CD4-positive, alpha-beta memory T cell (primary cell): ENCODE measurements around the gene MKRN2. TPM values are rescaled to one million over a fixed set of nuclear protein-coding genes. Genes with fewer than 3 reads are reported as not detected.
"Not testable (repeated sequence)": the region's sequence is repeated elsewhere in the genome, so short reads cannot be mapped to it uniquely, and the experiment has no call there.

Experiments
- CTCF ChIA-PET: fragments of 350-600 bp; sonication (Branson Sonifier 250); formaldehyde crosslinking; loops from one replicate; lab custom pipeline; 2021; ENCODE audit warnings: inconsistent platforms; ENCODE audit not compliant: partially characterized antibody; lab: Charles Lee
- POLR2A ChIA-PET: fragments of 350-600 bp; sonication (Branson Sonifier 250); formaldehyde crosslinking; loops from one replicate; lab custom pipeline; 2021; ENCODE audit not compliant: partially characterized antibody; lab: Charles Lee
- DNase-seq, 5 donors: peaks; one replicate each; pipeline versions ENCODE4 v3.0.0 to v3.0.0-alpha.2; 2020 to 2022; ENCODE audit warnings: mixed read lengths in 1 of 5
- H3K27ac ChIP-seq: one replicate; pipeline ENCODE4 v1.7.0; 2013; ENCODE audit warnings: low read depth, low read length
- H3K27me3 ChIP-seq: 2 replicates; pipeline ENCODE4 v1.7.0; 2013; ENCODE audit warnings: mild to moderate bottlenecking, low read length, moderate library complexity; ENCODE audit not compliant: insufficient read depth
- H3K36me3 ChIP-seq: 2 replicates; pipeline ENCODE4 v1.7.0; 2013; ENCODE audit warnings: mild to moderate bottlenecking, low read length, moderate library complexity; ENCODE audit not compliant: insufficient read depth
- H3K4me1 ChIP-seq: 2 replicates; pipeline ENCODE4 v1.7.0; 2013; ENCODE audit warnings: mild to moderate bottlenecking, low read length, moderate library complexity; ENCODE audit not compliant: insufficient read depth
- H3K4me3 ChIP-seq, 2 donors: one replicate each; pipeline ENCODE4 v1.7.0; 2013; ENCODE audit warnings: low read length in 2 of 2, mild to moderate bottlenecking in 1 of 2
- H3K9me3 ChIP-seq, 2 donors: one replicate each; pipeline ENCODE4 v1.7.0; 2013; ENCODE audit warnings: low read length in 2 of 2, control low read depth in 1 of 2; ENCODE audit not compliant: control insufficient read depth in 1 of 2
- H3K27ac Mint-ChIP-seq, 7 donors: one replicate each; pipeline ENCODE4 v1.8.0; 2020 to 2021; ENCODE audit warnings: mixed read lengths in 7 of 7, mild to moderate bottlenecking in 6 of 7, inconsistent platforms in 3 of 7, moderate library complexity in 3 of 7
- H3K27me3 Mint-ChIP-seq, 2 donors: one replicate each; pipeline ENCODE4 v1.8.0; 2020 to 2021; ENCODE audit warnings: mixed read lengths in 2 of 2
- H3K36me3 Mint-ChIP-seq, 2 donors: one replicate each; pipeline ENCODE4 v1.8.0; 2020 to 2021; ENCODE audit warnings: mixed read lengths in 2 of 2, inconsistent platforms in 1 of 2, mild to moderate bottlenecking in 1 of 2
- H3K4me1 Mint-ChIP-seq, 4 donors: one replicate each; pipeline ENCODE4 v1.8.0; 2020 to 2021; ENCODE audit warnings: mixed read lengths in 4 of 4, mild to moderate bottlenecking in 1 of 4
- H3K4me3 Mint-ChIP-seq, 8 donors: one replicate each; pipeline ENCODE4 v1.8.0; 2020 to 2021; ENCODE audit warnings: mixed read lengths in 8 of 8, mild to moderate bottlenecking in 7 of 8, moderate library complexity in 6 of 8, inconsistent platforms in 3 of 8
- H3K9me3 Mint-ChIP-seq, 8 donors: one replicate each; pipeline ENCODE4 v1.8.0; 2020 to 2021; ENCODE audit warnings: mixed read lengths in 8 of 8, mild to moderate bottlenecking in 5 of 8, inconsistent platforms in 3 of 8, moderate library complexity in 1 of 8
- intact Hi-C: fragments of 100-400 bp; cut with micrococcal nuclease; formaldehyde crosslinking; loops from one replicate; pipeline ENCODE4 v1.15.1; 2023
- polyA plus RNA-seq, 2 donors: library from polyadenylated mRNA; unstranded; fragments of 300-500 nt; fragmentation: Illumina TruSeq; gene quantifications; one replicate each; pipeline ENCODE4 v1.2.3, GENCODE V29; 2021
- total RNA-seq, 2 experiments: library from RNA; stranded (reverse); gene quantifications; one replicate each; pipeline ENCODE4 v1.2.3, GENCODE V29; 2021

Gene MKRN2
- total and polyA plus RNA-seq, 4 experiments from 2014 or later = 31.7 to 60.3 (median 37.5) TPM

DNA sequence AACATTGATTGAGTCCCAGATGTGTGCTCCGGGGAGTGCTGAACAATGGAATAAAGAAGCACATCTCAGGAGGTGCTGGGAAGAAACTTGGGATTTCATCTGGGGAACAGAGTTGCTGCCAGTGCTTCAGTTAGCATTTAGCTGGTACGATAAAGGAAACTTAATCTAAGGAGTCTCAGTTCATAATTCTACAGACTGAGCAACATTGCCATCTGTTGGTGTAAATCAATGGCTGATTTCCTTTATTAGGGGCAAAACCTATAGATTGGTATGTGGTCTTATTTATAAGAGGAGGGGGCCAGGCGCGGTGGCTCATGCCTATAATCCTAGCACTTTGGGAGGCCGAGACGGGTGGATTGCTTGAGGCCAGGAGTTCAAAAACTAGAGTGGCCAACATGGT lies 20.5 kb upstream of the MKRN2 start:
- H3K27me3 Mint-ChIP-seq = no peaks in the 10 kb centered on the region
- peak overlapping the region in 1 of 7 donors; percentile 7 for H3K27ac Mint-ChIP-seq
- H3K4me1 ChIP-seq = no peaks in the 10 kb centered on the region
- H3K27ac ChIP-seq = no peak overlapping the region
- ChIA-PET POLR2A (interaction anchor here (1.0 kb wide), 1 partner anchor 52 kb away, joined by 3 read pairs; the partner anchor contains the start of gene TSEN2), CTCF (interaction anchor here (1.0 kb wide), 1 partner anchor 57 kb away, joined by 3 read pairs; no protein-coding TSS in a partner anchor)
- no peak for DNase-seq
- H3K27me3 ChIP-seq = no peaks in the 10 kb centered on the region
- H3K36me3 Mint-ChIP-seq = peaks cover 14 to 18% of the 10 kb centered on the region in 2 donors
- no peak overlapping the region for H3K4me3 Mint-ChIP-seq
- intact Hi-C loops = no loop called here
- H3K4me3 ChIP-seq = no peak overlapping the region
- H3K4me1 Mint-ChIP-seq = peaks cover 0 to 1% (median 0%) of the 10 kb centered on the region in 4 donors
- no peaks in the 10 kb centered on the region for H3K9me3 ChIP-seq
- H3K9me3 Mint-ChIP-seq = no peaks in the 10 kb centered on the region
- H3K36me3 ChIP-seq = peaks cover 6% of the 10 kb centered on the region

DNA sequence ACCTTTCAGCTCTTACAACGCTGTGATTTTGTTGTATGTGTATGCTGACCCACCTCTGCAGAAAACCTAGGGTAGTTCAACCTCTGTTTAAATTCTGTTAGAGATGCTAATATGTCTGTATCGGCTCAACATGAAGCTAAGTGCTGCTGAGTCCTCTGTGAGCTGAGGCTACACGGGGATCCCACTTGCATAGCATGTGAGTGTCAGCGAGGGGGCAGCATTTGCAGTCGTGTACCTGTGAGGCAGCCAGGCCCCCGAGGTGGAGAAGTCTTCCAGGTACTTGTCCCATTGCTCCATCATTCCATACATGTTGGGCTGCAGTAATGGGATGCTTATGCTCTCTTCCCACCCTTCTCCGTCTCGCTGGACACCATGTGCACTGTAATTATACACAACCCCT lies 15.3 kb upstream of the MKRN2 start:
- Histone ChIP-seq H3K4me3 (no peak overlapping the region), H3K27ac (no peak overlapping the region), H3K4me1 (no peaks in the 10 kb centered on the region), H3K27me3 (no peaks in the 10 kb centered on the region), H3K36me3 (no peaks in the 10 kb centered on the region), H3K9me3 (no peaks in the 10 kb centered on the region)
- Mint-ChIP-seq H3K27me3 (no peaks in the 10 kb centered on the region), H3K4me1 (peaks cover 0 to 2% (median 0%) of the 10 kb centered on the region in 4 donors), H3K36me3 (peaks cover 0 to 1% of the 10 kb centered on the region in 2 donors), H3K27ac (no peak overlapping the region), H3K4me3 (no peak overlapping the region), H3K9me3 (no peaks in the 10 kb centered on the region)
- POLR2A ChIA-PET = no interaction called here
- CTCF ChIA-PET = interaction anchor here (1.7 kb wide), 1 partner anchor 179 kb away, joined by 4 read pairs; no protein-coding TSS in a partner anchor
- intact Hi-C loops = no loop called here
- no peak for DNase-seq

DNA sequence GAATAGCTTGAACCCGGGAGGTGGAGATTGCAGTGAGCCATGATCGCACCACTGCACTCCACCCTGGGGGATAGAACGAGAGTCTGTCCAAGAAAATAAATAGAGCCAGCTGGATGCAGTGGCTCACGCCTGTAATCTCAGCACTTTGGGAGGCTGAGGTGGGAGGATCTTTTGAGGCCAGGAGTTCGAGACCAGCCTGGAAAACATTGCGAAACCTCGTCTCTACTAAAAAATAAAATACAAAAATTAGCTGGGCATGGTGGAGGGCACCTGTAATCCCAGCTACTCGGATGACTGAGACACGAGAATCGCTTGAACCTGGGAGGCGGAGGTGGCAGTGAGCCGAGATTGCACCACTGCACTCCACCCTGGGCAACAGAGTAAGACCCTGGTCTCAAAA lies 13.4 kb upstream of the MKRN2 start:
- H3K27me3 Mint-ChIP-seq, H3K27ac ChIP-seq, H3K36me3 Mint-ChIP-seq, H3K9me3 ChIP-seq, H3K27ac Mint-ChIP-seq, H3K4me3 Mint-ChIP-seq, H3K4me3 ChIP-seq, H3K4me1 ChIP-seq, DNase-seq, intact Hi-C loops, H3K4me1 Mint-ChIP-seq, H3K36me3 ChIP-seq, H3K9me3 Mint-ChIP-seq, H3K27me3 ChIP-seq, POLR2A ChIA-PET: not testable (repeated sequence)
- CTCF ChIA-PET = interaction anchor here (0.6 kb wide), 1 partner anchor 10 kb away, joined by 3 read pairs; no protein-coding TSS in a partner anchor

DNA sequence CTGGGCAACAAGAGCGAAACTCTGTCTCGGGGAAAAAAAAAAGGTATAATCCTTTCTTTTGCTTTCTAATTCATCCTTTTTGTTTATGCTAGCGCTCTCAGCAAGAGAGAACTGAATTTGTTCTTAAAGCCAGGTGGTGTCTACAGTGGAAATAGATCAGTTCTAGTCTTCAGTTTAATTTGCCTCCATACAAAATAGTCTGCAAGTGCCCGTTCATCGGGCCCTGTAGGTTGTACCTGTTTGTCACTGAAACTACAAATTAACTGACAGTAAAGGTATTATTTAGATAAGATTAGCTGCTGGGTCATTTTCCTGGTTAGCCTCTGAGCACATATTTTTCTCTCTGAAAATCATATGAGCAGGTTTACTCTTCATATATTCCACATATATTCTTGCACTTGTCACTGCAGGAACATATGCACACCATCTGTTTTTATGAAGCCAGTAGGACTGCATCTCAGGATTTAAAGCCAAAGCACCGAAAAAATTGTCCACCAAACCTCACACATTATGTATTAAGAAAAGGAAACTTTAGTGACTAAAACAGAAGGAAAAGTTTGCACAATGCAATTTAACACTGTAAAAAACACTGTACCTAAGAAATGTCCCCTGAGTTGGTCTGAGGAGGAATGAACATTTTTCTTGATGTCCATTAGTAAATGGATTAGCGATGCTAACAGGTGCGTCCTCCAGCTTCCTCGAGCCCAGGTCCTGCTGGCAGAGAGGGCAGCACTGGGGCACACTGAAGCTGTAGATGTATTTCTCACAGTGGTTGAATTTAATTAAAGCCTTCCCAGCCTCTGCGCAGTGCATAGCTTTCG lies 12.0 kb upstream of the MKRN2 start:
- no peaks in the 10 kb centered on the region for H3K36me3 ChIP-seq
- no peak overlapping the region for H3K4me3 ChIP-seq
- intact Hi-C loops = no loop called here
- no peak for DNase-seq
- Mint-ChIP-seq H3K27ac (no peak overlapping the region), H3K36me3 (peaks cover 0 to 1% of the 10 kb centered on the region in 2 donors), H3K4me3 (no peak overlapping the region), H3K27me3 (peaks cover 0 to 2% of the 10 kb centered on the region in 2 donors), H3K9me3 (no peaks in the 10 kb centered on the region), H3K4me1 (peaks cover 0 to 2% (median 0%) of the 10 kb centered on the region in 4 donors)
- POLR2A ChIA-PET = no interaction called here
- no peaks in the 10 kb centered on the region for H3K4me1 ChIP-seq
- no peaks in the 10 kb centered on the region for H3K27me3 ChIP-seq
- no peaks in the 10 kb centered on the region for H3K9me3 ChIP-seq
- no peak overlapping the region for H3K27ac ChIP-seq
- CTCF ChIA-PET = no interaction called here

DNA sequence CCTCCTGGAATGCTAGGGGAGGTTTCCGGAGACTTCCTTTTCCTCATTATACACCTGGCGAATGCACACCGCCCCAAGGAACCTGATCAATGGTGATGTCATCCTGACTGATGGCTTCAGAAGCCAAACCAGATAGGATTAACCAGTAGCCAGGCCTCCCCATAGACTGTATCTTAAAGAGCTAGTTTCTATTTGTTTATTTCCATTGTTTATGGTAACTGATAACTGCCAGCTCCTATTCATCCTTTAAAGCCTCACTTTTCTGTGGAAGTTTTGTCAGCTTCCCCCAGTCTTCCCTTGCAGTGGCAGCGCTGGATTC lies 11.5 kb upstream of the MKRN2 start, which contains the start of gene MKRN2OS:
TSS of gene MKRN2OS (minus strand) at position 27 of the 319 bp plus-strand sequence. CDS start 35 bp downstream, outside the sequence.
- ChIA-PET POLR2A (no interaction called here), CTCF (no interaction called here)
- H3K27ac ChIP-seq = no peak within 1 kb of the TSS
- H3K4me3 ChIP-seq = no peak within 1 kb of the TSS
- no peak within 1 kb of the TSS for H3K4me3 Mint-ChIP-seq
- intact Hi-C loops = no loop called here
- H3K4me1 Mint-ChIP-seq = peaks cover 0 to 2% (median 0%) of the 10 kb centered on the region in 4 donors
- no peak for DNase-seq
- no peaks in the 10 kb centered on the region for H3K36me3 ChIP-seq
- peaks cover 5 to 6% of the 10 kb centered on the region in 2 donors for H3K27me3 Mint-ChIP-seq
- H3K9me3 Mint-ChIP-seq = no peaks in the 10 kb centered on the region
- H3K27ac Mint-ChIP-seq = no peak within 1 kb of the TSS
- no peaks in the 10 kb centered on the region for H3K27me3 ChIP-seq
- H3K36me3 Mint-ChIP-seq = no peaks in the 10 kb centered on the region
- no peaks in the 10 kb centered on the region for H3K4me1 ChIP-seq
- no peaks in the 10 kb centered on the region for H3K9me3 ChIP-seq

DNA sequence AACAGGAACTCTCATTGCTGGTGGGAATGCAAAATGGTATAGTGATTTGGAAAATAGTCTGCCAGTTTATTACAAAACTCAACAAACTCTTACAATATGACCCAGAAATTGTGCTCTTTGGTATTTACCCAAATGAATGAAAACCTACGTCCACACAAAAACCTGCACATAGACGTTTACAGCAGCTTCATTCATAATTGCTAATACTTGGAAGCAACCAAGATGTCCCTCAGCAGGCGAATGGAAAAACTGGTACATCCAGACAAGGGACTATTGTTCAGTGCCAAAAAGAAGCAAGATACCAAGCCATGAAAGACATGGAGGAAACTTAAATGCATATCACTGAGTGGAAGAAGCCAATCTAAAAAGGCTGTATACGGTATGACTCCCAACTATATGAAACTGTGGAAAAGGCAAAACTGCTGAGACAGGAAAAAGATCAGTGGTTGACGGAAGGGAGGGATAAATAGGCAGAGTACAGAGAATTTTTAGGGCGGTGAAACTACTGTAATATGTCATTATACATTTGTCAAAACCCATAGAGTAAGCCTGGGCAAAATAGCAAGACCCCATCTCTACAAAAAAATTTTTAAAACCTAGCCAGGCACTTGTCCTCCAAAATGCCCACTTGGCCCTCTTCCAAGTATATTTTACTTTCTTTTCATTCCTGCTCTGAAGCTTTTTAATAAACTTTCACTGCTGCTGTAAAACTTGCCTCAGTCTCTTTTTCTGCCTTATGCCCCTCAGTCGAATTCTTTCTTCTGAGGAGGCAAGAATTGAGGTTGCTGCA lies 6.7 kb upstream of the MKRN2 start:
- H3K27me3 ChIP-seq = peaks cover 10% of the 10 kb centered on the region
- no peak overlapping the region for H3K27ac ChIP-seq
- H3K36me3 ChIP-seq = no peaks in the 10 kb centered on the region
- no peaks in the 10 kb centered on the region for H3K9me3 ChIP-seq
- Mint-ChIP-seq H3K27ac (no peak overlapping the region), H3K36me3 (no peaks in the 10 kb centered on the region), H3K9me3 (no peaks in the 10 kb centered on the region), H3K27me3 (peaks cover 17 to 22% of the 10 kb centered on the region in 2 donors), H3K4me1 (peaks cover 6 to 8% (median 7%) of the 10 kb centered on the region in 4 donors), H3K4me3 (no peak overlapping the region)
- H3K4me3 ChIP-seq = no peak overlapping the region
- H3K4me1 ChIP-seq = peaks cover 8% of the 10 kb centered on the region
- DNase-seq = no peak
- ChIA-PET POLR2A (no interaction called here), CTCF (no interaction called here)
- intact Hi-C loops = no loop called here

DNA sequence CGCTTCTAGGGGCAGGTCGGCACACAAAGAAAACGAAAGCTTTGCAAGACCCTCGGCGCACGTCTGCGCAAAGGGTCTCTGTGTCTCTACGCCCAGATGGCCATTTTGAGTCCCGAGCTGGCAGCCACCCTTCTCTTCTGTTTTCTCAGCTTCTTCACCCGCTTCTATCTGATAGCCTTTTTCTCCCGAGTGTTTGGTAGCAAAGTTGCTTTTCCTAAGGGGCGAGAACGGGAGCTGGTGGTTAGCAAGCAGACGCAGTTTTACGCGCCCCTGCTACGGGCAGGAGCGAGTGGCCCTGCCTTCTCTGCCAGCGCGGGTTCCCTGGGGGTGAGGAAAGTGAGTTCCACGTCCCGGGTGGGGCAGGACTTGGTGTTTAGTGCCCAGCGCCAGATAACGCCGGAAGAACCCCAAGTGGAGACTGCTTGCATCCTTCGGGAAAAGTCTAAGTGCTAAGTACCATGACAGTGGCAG lies 2.9 kb upstream of the MKRN2 start:
- ChIA-PET CTCF (no interaction called here), POLR2A (interaction anchor here (1.4 kb wide), 1 partner anchor 110 kb away, joined by 8 read pairs; the partner anchor contains the start of gene RAF1)
- no peak overlapping the region for H3K27ac Mint-ChIP-seq
- H3K36me3 Mint-ChIP-seq = peaks cover 0 to 7% of the 10 kb centered on the region in 2 donors
- peak in 1 of 5 donors; percentile 14 for DNase-seq
- no peaks in the 10 kb centered on the region for H3K36me3 ChIP-seq
- no peaks in the 10 kb centered on the region for H3K9me3 ChIP-seq
- H3K27me3 ChIP-seq = peaks cover 14% of the 10 kb centered on the region
- peak overlapping the region; percentile 67 to 81 (median 74) for H3K4me3 Mint-ChIP-seq
- H3K4me1 ChIP-seq = peaks cover 22% of the 10 kb centered on the region
- intact Hi-C loops = no loop called here
- peak overlapping the region in 1 of 2 donors; percentile 44 for H3K4me3 ChIP-seq
- H3K9me3 Mint-ChIP-seq = no peaks in the 10 kb centered on the region
- peaks cover 25 to 39% (median 30%) of the 10 kb centered on the region in 4 donors for H3K4me1 Mint-ChIP-seq
- no peak overlapping the region for H3K27ac ChIP-seq
- peaks cover 28 to 30% of the 10 kb centered on the region in 2 donors for H3K27me3 Mint-ChIP-seq
